Sigmoid colon (tissue), 7 donors: ENCODE measurements around the gene GRID1. TPM values are rescaled to one million over a fixed set of nuclear protein-coding genes. Genes with fewer than 3 reads are reported as not detected.

ENCODE experiments used
- DNase-seq: peaks from one replicate; pipeline ENCODE4 v3.0.0-alpha.2; 2019
- H3K27ac ChIP-seq, 4 donors: fragments of 200-600 bp; sonication (generic); one replicate each; pipeline ENCODE4 v1.5.1; 2016 to 2019; ENCODE audit warnings: mild to moderate bottlenecking in 1 of 4
- H3K27me3 ChIP-seq, 3 donors: fragments of 200-600 bp; sonication (generic); one replicate each; pipeline ENCODE4 v1.5.1; 2019; ENCODE audit warnings: mild to moderate bottlenecking in 1 of 3
- H3K36me3 ChIP-seq, 4 donors: fragments of 200-600 bp; sonication (generic); one replicate each; pipeline ENCODE4 v1.5.1; 2016 to 2019
- H3K4me1 ChIP-seq, 4 donors: fragments of 200-600 bp; sonication (generic); one replicate each; pipeline ENCODE4 v1.5.1; 2017 to 2019
- H3K4me3 ChIP-seq, 4 donors: fragments of 200-600 bp; sonication (generic); one replicate each; pipeline ENCODE4 v1.5.1; 2017 to 2019; ENCODE audit warnings: mild to moderate bottlenecking in 2 of 4, moderate library complexity in 1 of 4
- H3K9me3 ChIP-seq, 4 donors: fragments of 200-600 bp in 3 of 4; sonication (generic) in 3 of 4; one replicate each; pipeline versions ENCODE4 v1.5.1 to v1.6.1; 2013 to 2019
- EP300 ChIP-seq, 4 donors: sonication (generic); formaldehyde crosslinking; IDR thresholded peaks; one replicate each; pipeline ENCODE4 v1.6.1; 2017; ENCODE audit warnings: antibody characterized with exemption in 4 of 4
- POLR2A ChIP-seq, 2 donors: fragments of 450-650 bp; IDR thresholded peaks; one replicate each; pipeline ENCODE4 v1.6.1; 2016; ENCODE audit warnings: antibody characterized with exemption in 2 of 2, mild to moderate bottlenecking in 2 of 2, moderate library complexity in 2 of 2
- POLR2AphosphoS5 ChIP-seq, 4 donors: sonication (generic); formaldehyde crosslinking; IDR thresholded peaks; one replicate each; pipeline ENCODE4 v1.6.1; 2017; ENCODE audit warnings: antibody characterized with exemption in 4 of 4
- WGBS, 2 donors: extraction: QIAGEN DNeasy Blood & Tissue Kit; methylation state at CpG; one replicate each; pipeline ENCODE4 v1.1.7; 2013; 5-methylcytosine and 5-hydroxymethylcytosine counted together
- intact Hi-C: fragments of 100-400 bp; cut with DNase I; formaldehyde crosslinking; loops from one replicate; pipeline ENCODE4 v1.15.1; 2023
- polyA plus RNA-seq, 3 donors: library from polyadenylated mRNA; stranded (reverse); fragments of 200-250 nt; gene quantifications; one replicate each; pipeline ENCODE4 v1.2.3, GENCODE V29; 2013
- total RNA-seq, 4 donors: library from RNA; depleted of rRNA; stranded (reverse); fragments of >200 nt; gene quantifications; one replicate each; pipeline ENCODE4 v1.1.0, GENCODE V29; 2016
- TF ChIP-seq, protein P1 (sequence below), 4 experiments: fragments of 450-650 bp in 3 of 4; fragments of 200-600 bp in 1 of 4; IDR thresholded peaks; one replicate each; pipeline ENCODE4 v1.5.1; 2016 to 2019; ENCODE audit warnings: antibody characterized with exemption in 4 of 4, mild to moderate bottlenecking in 3 of 4, moderate library complexity in 2 of 4
- donor health status: healthy with polysubstance abuse.
- donor health status: Bipolar disorder and iron deficiency.
- donor health status: healthy.

The GRID1 gene
- total and polyA plus RNA-seq, 7 donors, result 0.66 to 4.7 (median 1.1) TPM; not detected in 2

- intact Hi-C loops, result no loop called here
- no peak for DNase-seq
Measured at GRCh38 chr10:85645053-85645452, 721.5 kb downstream of the GRID1 start.

DNA sequence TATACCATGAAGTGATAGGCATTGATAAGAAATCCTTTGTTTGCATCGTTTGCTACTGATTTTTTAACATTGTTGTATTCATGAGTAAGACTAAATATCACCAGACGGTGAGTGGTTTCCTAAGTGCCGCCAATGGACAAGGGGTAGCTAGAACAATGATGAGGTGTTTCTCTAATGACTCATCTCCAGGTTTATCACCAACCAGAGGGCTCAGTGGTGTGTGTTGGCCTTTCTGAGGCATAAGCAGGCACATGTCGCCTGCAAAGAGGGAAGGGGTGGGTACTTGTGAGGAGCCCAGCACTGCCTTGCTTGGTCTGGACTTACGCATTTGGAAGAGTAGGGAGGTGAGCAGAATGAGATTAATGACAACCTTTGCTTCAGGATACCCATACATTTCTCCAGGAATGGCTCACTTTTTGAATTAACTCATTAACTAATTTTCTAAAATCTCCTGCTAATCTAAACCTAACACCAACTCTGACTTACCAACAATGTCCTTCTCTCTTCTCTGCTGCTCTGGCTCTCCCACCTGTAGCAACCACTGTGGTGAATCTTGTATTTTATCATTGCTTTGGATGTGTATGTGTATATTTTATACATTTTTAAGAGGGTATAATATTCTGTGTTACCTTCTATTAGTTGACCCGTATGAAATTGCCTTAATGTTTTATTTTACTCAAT, 722.6 kb downstream of the GRID1 start:
- no peaks in the 10 kb centered on the region for H3K27me3 ChIP-seq
- TF ChIP-seq POLR2A (IDR thresholded peaks at IDR 0.05), result no peak
- TF ChIP-seq EP300 (IDR thresholded peaks at IDR 0.05), result no peak
- TF ChIP-seq, protein P1, sequence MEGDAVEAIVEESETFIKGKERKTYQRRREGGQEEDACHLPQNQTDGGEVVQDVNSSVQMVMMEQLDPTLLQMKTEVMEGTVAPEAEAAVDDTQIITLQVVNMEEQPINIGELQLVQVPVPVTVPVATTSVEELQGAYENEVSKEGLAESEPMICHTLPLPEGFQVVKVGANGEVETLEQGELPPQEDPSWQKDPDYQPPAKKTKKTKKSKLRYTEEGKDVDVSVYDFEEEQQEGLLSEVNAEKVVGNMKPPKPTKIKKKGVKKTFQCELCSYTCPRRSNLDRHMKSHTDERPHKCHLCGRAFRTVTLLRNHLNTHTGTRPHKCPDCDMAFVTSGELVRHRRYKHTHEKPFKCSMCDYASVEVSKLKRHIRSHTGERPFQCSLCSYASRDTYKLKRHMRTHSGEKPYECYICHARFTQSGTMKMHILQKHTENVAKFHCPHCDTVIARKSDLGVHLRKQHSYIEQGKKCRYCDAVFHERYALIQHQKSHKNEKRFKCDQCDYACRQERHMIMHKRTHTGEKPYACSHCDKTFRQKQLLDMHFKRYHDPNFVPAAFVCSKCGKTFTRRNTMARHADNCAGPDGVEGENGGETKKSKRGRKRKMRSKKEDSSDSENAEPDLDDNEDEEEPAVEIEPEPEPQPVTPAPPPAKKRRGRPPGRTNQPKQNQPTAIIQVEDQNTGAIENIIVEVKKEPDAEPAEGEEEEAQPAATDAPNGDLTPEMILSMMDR (IDR thresholded peaks at IDR 0.05), result no peak
- TF ChIP-seq POLR2AphosphoS5 (IDR thresholded peaks at IDR 0.05), result no peak
- no peak for DNase-seq
- no peaks in the 10 kb centered on the region for H3K9me3 ChIP-seq
- no peak overlapping the region for H3K27ac ChIP-seq
- H3K4me1 ChIP-seq, result peaks cover 0 to 26% (median 20%) of the 10 kb centered on the region in 4 donors
- 26 to 71% methylated on average over 6 of the region's 6 CpGs for WGBS, 2 donors
- H3K4me3 ChIP-seq, result no peak overlapping the region
- intact Hi-C loops, result no loop called here
- H3K36me3 ChIP-seq, result no peaks in the 10 kb centered on the region

More at GRCh38 chr10:85645053-85645452, 721.5 kb downstream of the GRID1 start:
- Histone ChIP-seq H3K36me3 (no peaks in the 10 kb centered on the region), H3K4me3 (no peak overlapping the region), H3K4me1 (peaks cover 0 to 26% (median 20%) of the 10 kb centered on the region in 4 donors), H3K27me3 (no peaks in the 10 kb centered on the region), H3K27ac (no peak overlapping the region), H3K9me3 (no peaks in the 10 kb centered on the region)
- TF ChIP-seq, protein P1 (IDR thresholded peaks at IDR 0.05), result no peak
- no peak for TF ChIP-seq EP300 (IDR thresholded peaks at IDR 0.05)
- no peak for TF ChIP-seq POLR2A (IDR thresholded peaks at IDR 0.05)
- no peak for TF ChIP-seq POLR2AphosphoS5 (IDR thresholded peaks at IDR 0.05)
- WGBS, 2 donors, result 69 to 85% methylated on average over 3 of the region's 3 CpGs

GRCh38 chr10:85643171-85643844, 723.3 kb downstream of the GRID1 start:
- no peaks in the 10 kb centered on the region for H3K36me3 ChIP-seq
- intact Hi-C loops, result no loop called here
- TF ChIP-seq EP300 (IDR thresholded peaks at IDR 0.05) (no peak), POLR2A (IDR thresholded peaks at IDR 0.05) (no peak), POLR2AphosphoS5 (IDR thresholded peaks at IDR 0.05) (no peak)
- TF ChIP-seq, protein P1 (IDR thresholded peaks at IDR 0.05), result no peak

DNA sequence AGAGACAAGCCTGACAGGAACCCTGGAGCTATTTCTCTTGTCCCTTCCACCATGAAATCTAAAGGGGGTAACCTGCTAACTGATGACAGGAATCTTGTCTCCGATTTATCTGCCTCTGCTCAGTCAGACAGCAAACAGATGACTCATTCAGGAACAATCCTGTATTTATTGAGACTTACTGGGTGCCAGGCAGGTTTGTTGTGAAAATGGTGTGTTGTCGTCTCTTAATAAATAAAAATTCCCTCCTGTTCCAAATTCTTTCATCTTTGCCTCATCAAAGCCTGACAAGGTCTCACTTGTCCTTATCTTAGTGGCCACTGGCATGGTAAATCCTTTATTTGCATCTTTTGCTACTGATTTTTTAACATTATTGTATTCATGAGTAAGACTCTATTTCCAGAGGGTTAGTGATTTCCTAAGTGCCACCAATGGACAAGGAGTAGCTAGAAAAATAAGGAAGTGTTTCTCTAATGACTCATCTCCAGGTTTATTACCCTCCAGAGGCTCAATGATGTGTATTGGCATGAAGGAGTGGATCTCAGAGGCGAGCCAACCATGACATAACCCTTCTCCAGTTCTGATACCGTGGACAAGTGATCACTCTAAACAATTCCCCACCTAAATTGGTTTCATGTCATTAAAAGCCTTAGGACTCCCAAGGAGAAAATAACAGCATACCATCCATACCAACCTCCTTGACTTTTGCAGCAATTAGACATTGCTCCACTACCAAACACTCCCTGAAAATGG, 724.0 kb downstream of the GRID1 start:
- Histone ChIP-seq H3K4me1 (peaks cover 0 to 26% (median 20%) of the 10 kb centered on the region in 4 donors), H3K36me3 (no peaks in the 10 kb centered on the region), H3K27ac (no peak overlapping the region), H3K4me3 (no peak overlapping the region), H3K9me3 (no peaks in the 10 kb centered on the region), H3K27me3 (no peaks in the 10 kb centered on the region)
- 8 to 44% methylated on average over 4 of the region's 4 CpGs for WGBS, 2 donors
- TF ChIP-seq EP300 (IDR thresholded peaks at IDR 0.05) (no peak), POLR2A (IDR thresholded peaks at IDR 0.05) (no peak), POLR2AphosphoS5 (IDR thresholded peaks at IDR 0.05) (no peak)
- TF ChIP-seq, protein P1 (IDR thresholded peaks at IDR 0.05), result no peak
- intact Hi-C loops, result no loop called here
- no peak for DNase-seq

More at GRCh38 chr10:85643171-85643844, 723.3 kb downstream of the GRID1 start:
- DNase-seq, result no peak
- Histone ChIP-seq H3K9me3 (no peaks in the 10 kb centered on the region), H3K4me1 (peaks cover 0 to 26% (median 20%) of the 10 kb centered on the region in 4 donors), H3K4me3 (no peak overlapping the region), H3K27me3 (no peaks in the 10 kb centered on the region), H3K27ac (no peak overlapping the region)
- WGBS, 2 donors, result 12 to 63% methylated on average over 4 of the region's 4 CpGs
